Esophagus muscularis mucosa (tissue), 4 donors: ENCODE measurements around the gene TROAP. TPM values are rescaled to one million over a fixed set of nuclear protein-coding genes. Genes with fewer than 3 reads are reported as not detected.

ENCODE experiments used
- DNase-seq: peaks from one replicate; pipeline ENCODE4 v3.0.0-alpha.2; 2017; ENCODE audit errors: extremely low spot score
- H3K27ac ChIP-seq, 4 donors: fragments of 200-600 bp; sonication (generic); replicated peaks in 1 of 4; 1 replicate in 3 of 4; 2 replicates in 1 of 4; pipeline ENCODE4 v1.5.1; 2016 to 2019; ENCODE audit warnings: mild to moderate bottlenecking in 1 of 4
- H3K27me3 ChIP-seq, 4 donors: fragments of 200-600 bp; sonication (generic); one replicate each; pipeline versions ENCODE4 v1.5.1 to v1.6.0; 2016 to 2019
- H3K36me3 ChIP-seq, 4 donors: fragments of 200-600 bp; sonication (generic); one replicate each; pipeline ENCODE4 v1.5.1; 2016 to 2019
- H3K4me1 ChIP-seq, 4 donors: fragments of 200-600 bp; sonication (generic); one replicate each; pipeline ENCODE4 v1.5.1; 2016 to 2019
- H3K4me3 ChIP-seq, 4 donors: fragments of 200-600 bp; sonication (generic); 1 replicate in 2 of 4; 2 replicates in 2 of 4; pipeline ENCODE4 v1.5.1; 2016 to 2019; ENCODE audit warnings: mild to moderate bottlenecking in 4 of 4, moderate library complexity in 1 of 4
- H3K9me3 ChIP-seq, 4 donors: fragments of 200-600 bp; sonication (generic); 1 replicate in 3 of 4; 2 replicates in 1 of 4; pipeline ENCODE4 v1.5.1; 2016 to 2019
- CTCF ChIP-seq, 3 experiments: fragments of 200-600 bp in 2 of 3; fragments of 450-650 bp in 1 of 3; sonication (generic) in 2 of 3; IDR thresholded peaks; one replicate each; pipeline ENCODE4 v1.5.1; 2017 to 2019; ENCODE audit warnings: antibody characterized with exemption in 3 of 3, mild to moderate bottlenecking in 2 of 3, moderate library complexity in 1 of 3
- EP300 ChIP-seq: sonication (generic); formaldehyde crosslinking; IDR thresholded peaks from one replicate; pipeline ENCODE4 v1.6.1; 2017; ENCODE audit warnings: antibody characterized with exemption
- POLR2A ChIP-seq: fragments of 450-650 bp; IDR thresholded peaks from one replicate; pipeline ENCODE4 v1.6.1; 2017; ENCODE audit warnings: antibody characterized with exemption, moderate library complexity, mild to moderate bottlenecking, low read depth
- POLR2AphosphoS5 ChIP-seq, 2 donors: sonication (generic); formaldehyde crosslinking; IDR thresholded peaks; one replicate each; pipeline ENCODE4 v1.6.1; 2017; ENCODE audit warnings: antibody characterized with exemption in 2 of 2
- WGBS: methylation state at CpG from one replicate; pipeline ENCODE4 v1.1.5; 2018; 5-methylcytosine and 5-hydroxymethylcytosine counted together
- intact Hi-C: fragments of 100-400 bp; cut with DNase I; formaldehyde crosslinking; loops from one replicate; pipeline ENCODE4 v1.15.1; 2023
- total RNA-seq, 4 donors: library from RNA; depleted of rRNA; stranded (reverse); fragments of >200 nt; gene quantifications; one replicate each; pipeline versions ENCODE4 v1.1.0 to v1.2.1, GENCODE V29; 2016

Gene TROAP
- total RNA-seq, 4 donors from 2014 or later: 0.26 to 0.80 TPM; not detected in 2

- Histone ChIP-seq H3K4me3 (peak overlapping the region; percentile 72 to 88 (median 82)), H3K36me3 (peaks cover 0 to 2% (median 0%) of the 10 kb centered on the region in 4 donors), H3K4me1 (peaks cover 27 to 34% (median 29%) of the 10 kb centered on the region in 4 donors), H3K27me3 (no peaks in the 10 kb centered on the region), H3K9me3 (no peaks in the 10 kb centered on the region), H3K27ac (peak overlapping the region; percentile 92 to 97 (median 96))
- intact Hi-C loops: loop anchor here (10.0 kb wide), 1 partner anchor 257 kb away; the partner anchor contains the start of gene PRPF40B
- no peak for DNase-seq
- WGBS: 16% methylated on average over 3 of the region's 3 CpGs
- TF ChIP-seq POLR2AphosphoS5 (IDR thresholded peaks at IDR 0.05) (no peak), CTCF (IDR thresholded peaks at IDR 0.05) (no peak), EP300 (no peak), POLR2A (no peak)
Measured at GRCh38 chr12:49368240-49368600, 45.2 kb downstream of the TROAP start.

GRCh38 chr12:49369411-49370145 is 46.5 kb downstream of the TROAP start:
- Histone ChIP-seq H3K27ac (peak overlapping the region in 3 of 4 donors; percentile 10 to 23 (median 15)), H3K36me3 (peaks cover 0 to 9% (median 1%) of the 10 kb centered on the region in 4 donors), H3K4me3 (no peak overlapping the region), H3K9me3 (no peaks in the 10 kb centered on the region), H3K4me1 (peaks cover 27 to 34% (median 29%) of the 10 kb centered on the region in 4 donors), H3K27me3 (no peaks in the 10 kb centered on the region)
- intact Hi-C loops: loop anchor here (10.0 kb wide), 1 partner anchor 255 kb away; the partner anchor contains the start of gene PRPF40B
- 42% methylated on average over 6 of the region's 6 CpGs for WGBS
- DNase-seq: no peak
- TF ChIP-seq POLR2AphosphoS5 (IDR thresholded peaks at IDR 0.05): no peak
- TF ChIP-seq EP300: no peak
- no peak for TF ChIP-seq POLR2A
- peak; percentile 14 to 43 (median 25) for TF ChIP-seq CTCF (IDR thresholded peaks at IDR 0.05)

DNA sequence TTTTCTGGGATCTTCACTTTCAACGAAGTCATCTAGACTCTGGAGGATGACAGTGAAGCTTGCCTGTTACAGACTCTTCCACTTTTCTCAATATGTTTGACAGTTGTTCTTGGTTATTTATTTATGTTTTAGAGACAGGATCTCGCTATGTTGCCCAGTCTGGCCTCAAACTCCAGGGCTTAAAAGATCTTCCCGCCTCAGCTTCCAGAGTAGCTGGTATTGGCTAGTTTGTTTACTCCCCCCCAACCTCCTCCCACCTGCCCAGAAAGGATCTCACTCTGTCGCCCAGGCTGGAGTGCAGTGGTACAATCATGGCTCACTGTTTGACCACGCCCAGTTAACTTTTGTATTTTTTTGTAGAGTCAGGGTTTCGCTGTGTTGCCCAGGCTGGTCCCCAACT is 47.5 kb downstream of the TROAP start:
- Histone ChIP-seq H3K27me3 (no peaks in the 10 kb centered on the region), H3K36me3 (peaks cover 0 to 9% (median 1%) of the 10 kb centered on the region in 4 donors), H3K4me3 (no peak overlapping the region), H3K9me3 (no peaks in the 10 kb centered on the region), H3K4me1 (peaks cover 27 to 33% (median 28%) of the 10 kb centered on the region in 4 donors), H3K27ac (no peak overlapping the region)
- no peak for TF ChIP-seq CTCF (IDR thresholded peaks at IDR 0.05)
- TF ChIP-seq POLR2A: no peak
- TF ChIP-seq EP300: no peak
- TF ChIP-seq POLR2AphosphoS5 (IDR thresholded peaks at IDR 0.05): no peak
- intact Hi-C loops: no loop called here
- WGBS: 95% methylated on average over 6 of the region's 6 CpGs
- no peak for DNase-seq

GRCh38 chr12:49375406-49375805 is 52.4 kb downstream of the TROAP start:
- whole genome bisulfite sequencing: 96% methylated on average over 1 of the region's 1 CpG
- Histone ChIP-seq H3K27ac (no peak overlapping the region), H3K4me1 (no peaks in the 10 kb centered on the region), H3K9me3 (no peaks in the 10 kb centered on the region), H3K27me3 (no peaks in the 10 kb centered on the region), H3K4me3 (no peak overlapping the region), H3K36me3 (peaks cover 0 to 9% (median 1%) of the 10 kb centered on the region in 4 donors)
- no peak for TF ChIP-seq EP300
- no peak for TF ChIP-seq CTCF (IDR thresholded peaks at IDR 0.05)
- no peak for TF ChIP-seq POLR2A
- no peak for TF ChIP-seq POLR2AphosphoS5 (IDR thresholded peaks at IDR 0.05)
- intact Hi-C loops: no loop called here
- no peak for DNase-seq
